Stomach (tissue), 9 donors: ENCODE results near the gene SORCS3. TPM values are rescaled to one million over a fixed set of nuclear protein-coding genes. Genes with fewer than 3 reads are reported as not detected.

ENCODE experiments used
- DNase-seq, 2 donors: peaks; one replicate each; pipeline versions ENCODE4 v3.0.0 to v3.0.0-alpha.2; 2013 to 2019
- H3K27ac ChIP-seq, 5 donors: fragments of 200-600 bp in 4 of 5; sonication (generic) in 4 of 5; one replicate each; pipeline ENCODE4 v1.5.1; 2013 to 2019; ENCODE audit warnings: mild to moderate bottlenecking in 1 of 5, moderate library complexity in 1 of 5
- H3K27me3 ChIP-seq, 3 donors: fragments of 200-600 bp; sonication (generic); one replicate each; pipeline ENCODE4 v1.5.1; 2017 to 2019; ENCODE audit warnings: mixed run types in 1 of 3
- H3K36me3 ChIP-seq, 4 donors: fragments of 200-600 bp; sonication (generic); 1 replicate in 3 of 4; 2 replicates in 1 of 4; pipeline ENCODE4 v1.5.1; 2016 to 2019
- H3K4me1 ChIP-seq, 4 donors: fragments of 200-600 bp; sonication (generic); one replicate each; pipeline ENCODE4 v1.5.1; 2016 to 2019
- H3K4me3 ChIP-seq, 4 donors: fragments of 200-600 bp; sonication (generic) in 3 of 4; one replicate each; pipeline ENCODE4 v1.5.1; 2016 to 2019; ENCODE audit warnings: mild to moderate bottlenecking in 1 of 4
- H3K9me3 ChIP-seq, 4 donors: fragments of 200-600 bp; sonication (generic); one replicate each; pipeline ENCODE4 v1.5.1; 2016 to 2019
- CTCF ChIP-seq, 7 experiments: fragments of 450-650 bp in 4 of 7; fragments of 200-600 bp in 3 of 7; sonication (generic) in 3 of 7; IDR thresholded peaks; one replicate each; pipeline ENCODE4 v1.5.1; 2016 to 2019; ENCODE audit warnings: antibody characterized with exemption in 7 of 7, control low read depth in 2 of 7, mild to moderate bottlenecking in 1 of 7
- EP300 ChIP-seq: sonication (generic); formaldehyde crosslinking; IDR thresholded peaks from one replicate; pipeline ENCODE4 v1.6.1; 2017; ENCODE audit warnings: antibody characterized with exemption
- POLR2A ChIP-seq, 4 donors: fragments of 450-650 bp; IDR thresholded peaks; one replicate each; pipeline ENCODE4 v1.6.1; 2016; ENCODE audit warnings: antibody characterized with exemption in 4 of 4, control low read depth in 2 of 4, mild to moderate bottlenecking in 1 of 4, moderate library complexity in 1 of 4
- POLR2AphosphoS5 ChIP-seq, 3 donors: sonication (generic); formaldehyde crosslinking; IDR thresholded peaks; one replicate each; pipeline ENCODE4 v1.6.1; 2016; ENCODE audit warnings: antibody characterized with exemption in 3 of 3
- whole genome bisulfite sequencing, 5 donors: extraction: QIAGEN DNeasy Blood & Tissue Kit in 3 of 5; methylation state at CpG; one replicate each; pipeline versions ENCODE4 v1.1.5 to v1.1.7; 2013 to 2018; 5-methylcytosine and 5-hydroxymethylcytosine counted together
- intact Hi-C: fragments of 100-400 bp; cut with DNase I; formaldehyde crosslinking; loops from one replicate; pipeline ENCODE4 v1.15.1; 2023; ENCODE audit warnings: low total_unique reads
- polyA plus RNA-seq, 3 donors: library from polyadenylated mRNA; stranded (reverse); fragments of 200-250 nt; gene quantifications; one replicate each; pipeline ENCODE4 v1.2.3, GENCODE V29; 2013
- total RNA-seq, 5 donors: library from RNA; depleted of rRNA; stranded (reverse); fragments of >200 nt; gene quantifications; one replicate each; pipeline versions ENCODE4 v1.1.0 to v1.2.3, GENCODE V29; 2014 to 2016
- donor health status: healthy with polysubstance abuse.
- donor health status: Bipolar disorder and iron deficiency.
- donor health status: healthy.

The SORCS3 gene
- total and polyA plus RNA-seq, 8 donors: 0.06 to 2.6 (median 0.20) TPM; not detected in 4

GRCh38 chr10:105159268-105159667 lies 518.2 kb downstream of the SORCS3 start:
- WGBS, 5 donors: 26 to 47% (median 39%) methylated on average over 1 of the region's 1 CpG
- no peak for TF ChIP-seq EP300
- no peak for TF ChIP-seq POLR2AphosphoS5 (IDR thresholded peaks at IDR 0.05)
- TF ChIP-seq POLR2A (IDR thresholded peaks at IDR 0.05): no peak
- TF ChIP-seq CTCF (IDR thresholded peaks at IDR 0.05): no peak
- no peak for DNase-seq
- intact Hi-C loops: no loop called here
- H3K4me1 ChIP-seq: no peaks in the 10 kb centered on the region
- H3K27me3 ChIP-seq: no peaks in the 10 kb centered on the region
- no peaks in the 10 kb centered on the region for H3K36me3 ChIP-seq
- H3K9me3 ChIP-seq: no peaks in the 10 kb centered on the region
- H3K27ac ChIP-seq: no peak overlapping the region
- no peak overlapping the region for H3K4me3 ChIP-seq

GRCh38 chr10:105161149-105161548 lies 520.1 kb downstream of the SORCS3 start:
- H3K27me3 ChIP-seq: no peaks in the 10 kb centered on the region
- WGBS, 5 donors: 82 to 84% (median 82%) methylated on average over 4 of the region's 4 CpGs
- no peak overlapping the region for H3K4me3 ChIP-seq
- TF ChIP-seq CTCF (IDR thresholded peaks at IDR 0.05) (no peak), POLR2A (IDR thresholded peaks at IDR 0.05) (no peak), POLR2AphosphoS5 (IDR thresholded peaks at IDR 0.05) (no peak), EP300 (no peak)
- DNase-seq: no peak
- no peaks in the 10 kb centered on the region for H3K4me1 ChIP-seq
- no peak overlapping the region for H3K27ac ChIP-seq
- intact Hi-C loops: no loop called here
- H3K36me3 ChIP-seq: no peaks in the 10 kb centered on the region
- no peaks in the 10 kb centered on the region for H3K9me3 ChIP-seq

- Histone ChIP-seq H3K4me3 (no peak overlapping the region), H3K27ac (no peak overlapping the region), H3K9me3 (no peaks in the 10 kb centered on the region), H3K36me3 (no peaks in the 10 kb centered on the region), H3K27me3 (no peaks in the 10 kb centered on the region), H3K4me1 (no peaks in the 10 kb centered on the region)
- DNase-seq: no peak
- intact Hi-C loops: no loop called here
- TF ChIP-seq CTCF (IDR thresholded peaks at IDR 0.05) (no peak), POLR2AphosphoS5 (IDR thresholded peaks at IDR 0.05) (no peak), EP300 (no peak), POLR2A (IDR thresholded peaks at IDR 0.05) (no peak)
- 35 to 55% (median 49%) methylated on average over 4 of the region's 4 CpGs for WGBS, 5 donors
These were observed 520.7 kb downstream of the SORCS3 start for GRCh38 chr10:105161767-105162166.

GRCh38 chr10:105170521-105170920 lies 529.4 kb downstream of the SORCS3 start:
- Histone ChIP-seq H3K36me3 (no peaks in the 10 kb centered on the region), H3K27me3 (no peaks in the 10 kb centered on the region), H3K4me1 (no peaks in the 10 kb centered on the region), H3K4me3 (no peak overlapping the region), H3K27ac (no peak overlapping the region), H3K9me3 (no peaks in the 10 kb centered on the region)
- TF ChIP-seq EP300 (no peak), CTCF (IDR thresholded peaks at IDR 0.05) (no peak), POLR2AphosphoS5 (IDR thresholded peaks at IDR 0.05) (no peak), POLR2A (IDR thresholded peaks at IDR 0.05) (no peak)
- DNase-seq: no peak
- 24 to 39% (median 31%) methylated on average over 1 of the region's 1 CpG for WGBS, 5 donors
- intact Hi-C loops: no loop called here
